Activated CD8-positive, alpha-beta T cell treated with anti-CD3 and anti-CD28 coated beads for 36 hours (primary cell): ENCODE measurements around the gene DDX3X. TPM values are rescaled to one million over a fixed set of nuclear protein-coding genes. Genes with fewer than 3 reads are reported as not detected.
A peak's percentile ranks its signal among the peaks of the same experiment; 100 is the strongest.

Experiments
- ATAC-seq: fragments of 200-7000 bp; cut with Tn5 transposase; one replicate; pipeline ENCODE4 v1.10.0; 2021; ENCODE audit warnings: mild to moderate bottlenecking, moderate library complexity
- CTCF ChIA-PET: fragments of 350-600 bp; sonication (Branson Sonifier 250); formaldehyde crosslinking; loops from one replicate; lab custom pipeline; 2021; ENCODE audit warnings: antibody characterized with exemption; lab: Charles Lee
- POLR2A ChIA-PET: fragments of 350-600 bp; sonication (Branson Sonifier 250); formaldehyde crosslinking; loops from one replicate; lab custom pipeline; 2021; ENCODE audit warnings: antibody characterized with exemption; lab: Charles Lee
- DNase-seq: peaks from one replicate; pipeline ENCODE4 v3.0.0-alpha.2; 2020
- H3K27ac Mint-ChIP-seq: one replicate; pipeline ENCODE4 v1.8.0; 2021; ENCODE audit warnings: mild to moderate bottlenecking, mixed read lengths
- H3K27me3 Mint-ChIP-seq: one replicate; pipeline ENCODE4 v1.8.0; 2021; ENCODE audit warnings: mixed read lengths
- H3K36me3 Mint-ChIP-seq: one replicate; pipeline ENCODE4 v1.8.0; 2021; ENCODE audit warnings: low read depth, mixed read lengths
- H3K4me1 Mint-ChIP-seq: one replicate; pipeline ENCODE4 v1.8.0; 2021; ENCODE audit warnings: low read depth, mixed read lengths
- H3K4me3 Mint-ChIP-seq: one replicate; pipeline ENCODE4 v1.8.0; 2021; ENCODE audit warnings: mild to moderate bottlenecking, moderate library complexity, mixed read lengths
- H3K9me3 Mint-ChIP-seq: one replicate; pipeline ENCODE4 v1.8.0; 2021; ENCODE audit warnings: mixed read lengths
- intact Hi-C: fragments of 100-400 bp; cut with micrococcal nuclease; formaldehyde crosslinking; loops from one replicate; pipeline ENCODE4 v1.10.0; 2022
- total RNA-seq, 2 experiments: library from RNA; stranded (reverse); gene quantifications; one replicate each; pipeline ENCODE4 v1.2.3, GENCODE V29; 2021
- TF ChIP-seq, protein P1 (sequence below): fragments of 200-600 bp; IDR thresholded peaks from one replicate; pipeline ENCODE4 v1.8.0; 2022; ENCODE audit warnings: antibody characterized with exemption, mild to moderate bottlenecking

The DDX3X gene
- total RNA-seq, 2 experiments from 2014 or later = 172 to 181 TPM

DNA sequence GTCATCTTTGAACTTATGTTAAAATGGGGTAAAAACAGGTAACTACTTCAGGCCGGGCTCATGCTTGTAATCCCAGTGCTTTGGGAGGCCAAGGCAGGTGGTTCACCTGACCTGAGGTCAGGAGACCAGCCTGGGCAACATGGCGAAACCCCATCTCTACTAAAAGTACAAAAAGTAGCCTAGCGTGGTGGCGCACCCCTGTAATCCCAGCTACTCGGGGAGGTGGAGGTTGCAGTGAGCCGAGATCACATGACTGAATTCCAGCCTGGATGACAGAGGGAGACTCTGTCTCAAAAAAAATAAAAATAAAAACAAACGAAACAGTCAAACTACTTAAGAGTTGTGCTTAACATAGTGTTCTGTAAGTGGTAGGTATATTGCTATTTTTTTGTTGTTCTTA lies 2.5 kb downstream of the DDX3X start:
- ATAC-seq (no peak), DNase-seq (no peak)
- Mint-ChIP-seq H3K4me1 (peaks cover 26% of the 10 kb centered on the region), H3K36me3 (peaks cover 62% of the 10 kb centered on the region), H3K27ac (peak overlapping the region; percentile 100), H3K9me3 (no peaks in the 10 kb centered on the region), H3K27me3 (no peaks in the 10 kb centered on the region), H3K4me3 (peak overlapping the region; percentile 92)
- intact Hi-C loops = loop anchor here (10.0 kb wide), 2 partner anchors 62 to 108 kb away; partner anchors contain the start of gene NYX
- TF ChIP-seq, protein P1, sequence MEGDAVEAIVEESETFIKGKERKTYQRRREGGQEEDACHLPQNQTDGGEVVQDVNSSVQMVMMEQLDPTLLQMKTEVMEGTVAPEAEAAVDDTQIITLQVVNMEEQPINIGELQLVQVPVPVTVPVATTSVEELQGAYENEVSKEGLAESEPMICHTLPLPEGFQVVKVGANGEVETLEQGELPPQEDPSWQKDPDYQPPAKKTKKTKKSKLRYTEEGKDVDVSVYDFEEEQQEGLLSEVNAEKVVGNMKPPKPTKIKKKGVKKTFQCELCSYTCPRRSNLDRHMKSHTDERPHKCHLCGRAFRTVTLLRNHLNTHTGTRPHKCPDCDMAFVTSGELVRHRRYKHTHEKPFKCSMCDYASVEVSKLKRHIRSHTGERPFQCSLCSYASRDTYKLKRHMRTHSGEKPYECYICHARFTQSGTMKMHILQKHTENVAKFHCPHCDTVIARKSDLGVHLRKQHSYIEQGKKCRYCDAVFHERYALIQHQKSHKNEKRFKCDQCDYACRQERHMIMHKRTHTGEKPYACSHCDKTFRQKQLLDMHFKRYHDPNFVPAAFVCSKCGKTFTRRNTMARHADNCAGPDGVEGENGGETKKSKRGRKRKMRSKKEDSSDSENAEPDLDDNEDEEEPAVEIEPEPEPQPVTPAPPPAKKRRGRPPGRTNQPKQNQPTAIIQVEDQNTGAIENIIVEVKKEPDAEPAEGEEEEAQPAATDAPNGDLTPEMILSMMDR = no peak
- ChIA-PET POLR2A (interaction anchor here (0.9 to 2.0 kb wide), 5 partner anchors 9 to 106 kb away, joined by 3 to 6 read pairs (median 4); no protein-coding TSS in a partner anchor), CTCF (no interaction called here)

DNA sequence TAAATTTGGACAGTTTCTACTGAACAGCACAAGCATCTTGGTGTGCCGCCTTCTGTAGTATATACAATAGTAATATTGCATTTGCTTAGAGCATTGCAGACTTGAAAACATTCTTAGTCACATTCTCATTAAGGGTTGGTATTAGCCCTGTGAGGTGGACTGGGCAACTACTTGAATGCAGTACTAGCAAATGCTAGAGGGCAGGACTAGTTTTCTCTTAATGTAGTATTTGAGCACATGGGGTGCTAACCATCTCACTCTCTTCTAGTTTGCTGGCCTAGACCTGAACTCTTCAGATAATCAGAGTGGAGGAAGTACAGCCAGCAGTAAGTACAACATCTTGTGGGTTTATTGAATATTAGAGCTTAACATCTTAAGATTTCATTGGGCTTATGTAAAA lies 3.2 kb downstream of the DDX3X start:
- POLR2A ChIA-PET = interaction anchor here (0.6 to 3.5 kb wide), 6 partner anchors 9 to 105 kb away, joined by 3 to 16 read pairs (median 3); no protein-coding TSS in a partner anchor
- no peak for ATAC-seq
- Mint-ChIP-seq H3K36me3 (peaks cover 65% of the 10 kb centered on the region), H3K27ac (peak overlapping the region; percentile 100), H3K27me3 (no peaks in the 10 kb centered on the region), H3K9me3 (no peaks in the 10 kb centered on the region), H3K4me3 (peak overlapping the region; percentile 92), H3K4me1 (peaks cover 27% of the 10 kb centered on the region)
- TF ChIP-seq, protein P1 = no peak
- no peak for DNase-seq
- CTCF ChIA-PET = interaction anchor here (1.4 kb wide), 1 partner anchor 46 kb away, joined by 4 read pairs; no protein-coding TSS in a partner anchor
- intact Hi-C loops = loop anchor here (10.0 kb wide), 2 partner anchors 62 to 108 kb away; partner anchors contain the start of gene NYX

DNA sequence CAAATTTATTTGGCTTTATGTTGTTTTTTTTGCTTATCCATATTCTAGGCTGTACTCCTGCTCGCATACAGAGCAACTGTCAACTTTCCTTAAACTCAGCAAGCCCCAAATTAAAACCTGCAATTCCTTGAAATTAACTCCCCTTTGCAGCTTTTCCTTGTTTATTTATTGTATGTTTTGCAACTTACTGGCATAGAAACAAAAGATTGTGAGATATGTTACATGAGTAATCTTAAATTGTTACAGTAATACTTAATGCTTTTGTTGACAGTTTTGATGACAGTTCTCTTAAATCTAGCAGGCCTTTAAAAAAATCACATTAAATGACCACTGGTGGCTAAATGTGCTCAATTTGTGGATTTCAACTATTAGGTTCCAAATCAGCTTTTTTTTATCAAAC lies 4.5 kb downstream of the DDX3X start:
- ATAC-seq (no peak), DNase-seq (no peak)
- H3K27ac Mint-ChIP-seq = peak overlapping the region; percentile 73
- H3K9me3 Mint-ChIP-seq = no peaks in the 10 kb centered on the region
- peak overlapping the region; percentile 92 for H3K4me3 Mint-ChIP-seq
- intact Hi-C loops = loop anchor here (10.0 kb wide), 2 partner anchors 64 to 106 kb away; partner anchors contain the start of gene NYX
- H3K4me1 Mint-ChIP-seq = peaks cover 33% of the 10 kb centered on the region
- peaks cover 75% of the 10 kb centered on the region for H3K36me3 Mint-ChIP-seq
- ChIA-PET CTCF (interaction anchor here (1.4 kb wide), 1 partner anchor 45 kb away, joined by 4 read pairs; no protein-coding TSS in a partner anchor), POLR2A (interaction anchor here (0.6 to 3.5 kb wide), 4 partner anchors 8 to 11 kb away, joined by 3 to 16 read pairs (median 4); no protein-coding TSS in a partner anchor)
- TF ChIP-seq, protein P1 = no peak
- no peaks in the 10 kb centered on the region for H3K27me3 Mint-ChIP-seq

DNA sequence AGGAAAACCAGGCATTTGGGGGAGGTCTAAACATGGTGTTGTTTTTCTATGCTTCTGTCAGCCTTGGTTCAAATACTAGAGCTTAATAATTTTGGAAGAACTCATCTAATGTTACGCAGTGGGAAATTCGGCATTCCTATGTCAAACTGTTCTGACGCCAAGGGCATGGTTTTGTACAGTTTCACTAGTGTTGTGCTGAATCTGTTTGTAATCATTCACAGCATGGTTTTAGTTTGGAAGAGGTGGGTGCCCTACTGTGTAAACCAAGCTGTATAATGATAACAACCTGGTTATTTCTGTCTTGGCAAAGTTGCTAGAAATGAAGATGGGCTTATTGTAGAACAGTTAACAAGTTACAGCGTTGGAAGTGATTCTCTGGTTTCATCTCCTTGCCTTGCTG lies 5.2 kb downstream of the DDX3X start:
- H3K36me3 Mint-ChIP-seq = peaks cover 81% of the 10 kb centered on the region

More for the DNA sequence above, 5.2 kb downstream of the DDX3X start:
- H3K27me3 Mint-ChIP-seq = no peaks in the 10 kb centered on the region
- ChIA-PET POLR2A (interaction anchor here (0.8 to 3.5 kb wide), 2 partner anchors 9 to 11 kb away, joined by 6 to 16 read pairs; no protein-coding TSS in a partner anchor), CTCF (no interaction called here)
- peak overlapping the region; percentile 92 for H3K4me3 Mint-ChIP-seq
- TF ChIP-seq, protein P1 = no peak
- intact Hi-C loops = loop anchor here (10.0 kb wide), 2 partner anchors 64 to 106 kb away; partner anchors contain the start of gene NYX
- H3K4me1 Mint-ChIP-seq = peaks cover 35% of the 10 kb centered on the region
- ATAC-seq (no peak), DNase-seq (no peak)
- peak overlapping the region; percentile 80 for H3K27ac Mint-ChIP-seq
- no peaks in the 10 kb centered on the region for H3K9me3 Mint-ChIP-seq
